PC-9 (cell line): ENCODE results near the gene MMP15.
"Not testable (repeated sequence)": the region's sequence is repeated elsewhere in the genome, so short reads cannot be mapped to it uniquely, and the experiment has no call there.

ENCODE experiments used
- CTCF ChIP-seq: fragments of 200-600 bp; sonication (generic); conservative IDR thresholded peaks from 2 replicates; pipeline ENCODE4 v1.6.1; 2017; ENCODE audit warnings: mixed run types, antibody characterized with exemption, mild to moderate bottlenecking, moderate library complexity
- EZH2 ChIP-seq: fragments of 200-600 bp; sonication (generic); IDR thresholded peaks from 2 replicates; pipeline ENCODE4 v1.8.0; 2017; ENCODE audit warnings: antibody characterized with exemption, low read depth

- not testable (repeated sequence) for TF ChIP-seq CTCF, EZH2
Measured at GRCh38 chr16:58095575-58095960, 70.0 kb downstream of the MMP15 start.
